ENCODE measurements around the gene SMAP1. TPM values are rescaled to one million over a fixed set of nuclear protein-coding genes. Genes with fewer than 3 reads are reported as not detected.
A peak's percentile ranks its signal among the peaks of the same experiment; 100 is the strongest.

SMAP1 gene
- total and polyA plus RNA-seq, 2 donors, result 21.3 to 27.4 TPM

GRCh38 chr6:70638468-70638867 lies 29.2 kb upstream of the SMAP1 start:
- H3K36me3 ChIP-seq (ENCODE audit: control insufficient read depth in 2 of 2, insufficient read depth in 2 of 2, low read length in 1 of 2), result no peaks in the 10 kb centered on the region
- H3K4me3 ChIP-seq (ENCODE audit: low read length in 2 of 2), result no peak overlapping the region
- H3K27me3 ChIP-seq (ENCODE audit: control insufficient read depth in 2 of 2, insufficient read depth in 1 of 2, low read length in 1 of 2), result no peaks in the 10 kb centered on the region
- DNase-seq (ENCODE audit: low read depth in 6 of 9, low spot score in 9 of 9), result no peak
- WGBS, result 94% methylated on average over 1 of the region's 1 CpG
- no peak overlapping the region for H3K27ac ChIP-seq (ENCODE audit: low read depth in 1 of 2, low read length in 1 of 2)
- H3K9me3 ChIP-seq (ENCODE audit: control insufficient read depth in 2 of 2, insufficient read depth in 1 of 2, low read length in 1 of 2), result no peaks in the 10 kb centered on the region
- no peaks in the 10 kb centered on the region for H3K4me1 ChIP-seq (ENCODE audit: control insufficient read depth in 2 of 2, insufficient read depth in 2 of 2, low read length in 2 of 2)

GRCh38 chr6:70651326-70651905 lies 16.3 kb upstream of the SMAP1 start:
- no peaks in the 10 kb centered on the region for H3K27me3 ChIP-seq (ENCODE audit: control insufficient read depth in 2 of 2, insufficient read depth in 1 of 2, low read length in 1 of 2)
- 6% methylated on average over 3 of the region's 3 CpGs for WGBS
- DNase-seq (ENCODE audit: low read depth in 6 of 9, low spot score in 9 of 9), result peak in 6 of 9 donors; percentile 11 to 59 (median 36)
- no peaks in the 10 kb centered on the region for H3K36me3 ChIP-seq (ENCODE audit: control insufficient read depth in 2 of 2, insufficient read depth in 2 of 2, low read length in 1 of 2)
- no peak overlapping the region for H3K4me3 ChIP-seq (ENCODE audit: low read length in 2 of 2)
- peaks cover 7% of the 10 kb centered on the region in 2 donors for H3K4me1 ChIP-seq (ENCODE audit: control insufficient read depth in 2 of 2, insufficient read depth in 2 of 2, low read length in 2 of 2)
- no peak overlapping the region for H3K27ac ChIP-seq (ENCODE audit: low read depth in 1 of 2, low read length in 1 of 2)
- no peaks in the 10 kb centered on the region for H3K9me3 ChIP-seq (ENCODE audit: control insufficient read depth in 2 of 2, insufficient read depth in 1 of 2, low read length in 1 of 2)

GRCh38 chr6:70652216-70652615 lies 15.5 kb upstream of the SMAP1 start:
- Histone ChIP-seq H3K36me3 (ENCODE audit: control insufficient read depth in 2 of 2, insufficient read depth in 2 of 2, low read length in 1 of 2) (no peaks in the 10 kb centered on the region), H3K27ac (ENCODE audit: low read depth in 1 of 2, low read length in 1 of 2) (no peak overlapping the region), H3K9me3 (ENCODE audit: control insufficient read depth in 2 of 2, insufficient read depth in 1 of 2, low read length in 1 of 2) (no peaks in the 10 kb centered on the region), H3K27me3 (ENCODE audit: control insufficient read depth in 2 of 2, insufficient read depth in 1 of 2, low read length in 1 of 2) (no peaks in the 10 kb centered on the region), H3K4me1 (ENCODE audit: control insufficient read depth in 2 of 2, insufficient read depth in 2 of 2, low read length in 2 of 2) (peaks cover 7% of the 10 kb centered on the region in 2 donors), H3K4me3 (ENCODE audit: low read length in 2 of 2) (no peak overlapping the region)
- 98% methylated on average over 1 of the region's 1 CpG for WGBS
- DNase-seq (ENCODE audit: low read depth in 6 of 9, low spot score in 9 of 9), result no peak

GRCh38 chr6:70657706-70658105 lies 10.0 kb upstream of the SMAP1 start:
- Histone ChIP-seq H3K9me3 (ENCODE audit: control insufficient read depth in 2 of 2, insufficient read depth in 1 of 2, low read length in 1 of 2) (no peaks in the 10 kb centered on the region), H3K36me3 (ENCODE audit: control insufficient read depth in 2 of 2, insufficient read depth in 2 of 2, low read length in 1 of 2) (no peaks in the 10 kb centered on the region), H3K4me3 (ENCODE audit: low read length in 2 of 2) (no peak overlapping the region), H3K27me3 (ENCODE audit: control insufficient read depth in 2 of 2, insufficient read depth in 1 of 2, low read length in 1 of 2) (no peaks in the 10 kb centered on the region), H3K4me1 (ENCODE audit: control insufficient read depth in 2 of 2, insufficient read depth in 2 of 2, low read length in 2 of 2) (no peaks in the 10 kb centered on the region), H3K27ac (ENCODE audit: low read depth in 1 of 2, low read length in 1 of 2) (no peak overlapping the region)
- no peak for DNase-seq (ENCODE audit: low read depth in 6 of 9, low spot score in 9 of 9)
- WGBS, result 87% methylated on average over 3 of the region's 3 CpGs

- H3K27ac ChIP-seq (ENCODE audit: low read depth in 1 of 2, low read length in 1 of 2), result no peak overlapping the region
- WGBS, result 95% methylated on average over 6 of the region's 6 CpGs
These were observed 3.7 kb upstream of the SMAP1 start for GRCh38 chr6:70663881-70664466.

GRCh38 chr6:70666706-70667105 lies 977 bp upstream of the SMAP1 start:
- H3K27me3 ChIP-seq (ENCODE audit: control insufficient read depth in 2 of 2, insufficient read depth in 1 of 2, low read length in 1 of 2), result no peaks in the 10 kb centered on the region
- DNase-seq (ENCODE audit: low read depth in 6 of 9, low spot score in 9 of 9), result no peak
- H3K36me3 ChIP-seq (ENCODE audit: control insufficient read depth in 2 of 2, insufficient read depth in 2 of 2, low read length in 1 of 2), result no peaks in the 10 kb centered on the region
- H3K27ac ChIP-seq (ENCODE audit: low read depth in 1 of 2, low read length in 1 of 2), result no peak overlapping the region
- no peaks in the 10 kb centered on the region for H3K9me3 ChIP-seq (ENCODE audit: control insufficient read depth in 2 of 2, insufficient read depth in 1 of 2, low read length in 1 of 2)
- H3K4me1 ChIP-seq (ENCODE audit: control insufficient read depth in 2 of 2, insufficient read depth in 2 of 2, low read length in 2 of 2), result peaks cover 8 to 11% of the 10 kb centered on the region in 2 donors
- no peak overlapping the region for H3K4me3 ChIP-seq (ENCODE audit: low read length in 2 of 2)
- WGBS, result 96% methylated on average over 6 of the region's 6 CpGs

More at GRCh38 chr6:70663881-70664466, 3.7 kb upstream of the SMAP1 start:
- Histone ChIP-seq H3K36me3 (ENCODE audit: control insufficient read depth in 2 of 2, insufficient read depth in 2 of 2, low read length in 1 of 2) (no peaks in the 10 kb centered on the region), H3K4me3 (ENCODE audit: low read length in 2 of 2) (no peak overlapping the region), H3K9me3 (ENCODE audit: control insufficient read depth in 2 of 2, insufficient read depth in 1 of 2, low read length in 1 of 2) (no peaks in the 10 kb centered on the region), H3K4me1 (ENCODE audit: control insufficient read depth in 2 of 2, insufficient read depth in 2 of 2, low read length in 2 of 2) (peaks cover 8 to 11% of the 10 kb centered on the region in 2 donors), H3K27me3 (ENCODE audit: control insufficient read depth in 2 of 2, insufficient read depth in 1 of 2, low read length in 1 of 2) (no peaks in the 10 kb centered on the region)
- no peak for DNase-seq (ENCODE audit: low read depth in 6 of 9, low spot score in 9 of 9)

GRCh38 chr6:70667256-70667710 lies 400 bp upstream of the SMAP1 start:
- Histone ChIP-seq H3K36me3 (ENCODE audit: control insufficient read depth in 2 of 2, insufficient read depth in 2 of 2, low read length in 1 of 2) (no peaks in the 10 kb centered on the region), H3K4me3 (ENCODE audit: low read length in 2 of 2) (peak overlapping the region; percentile 74 to 87), H3K4me1 (ENCODE audit: control insufficient read depth in 2 of 2, insufficient read depth in 2 of 2, low read length in 2 of 2) (peaks cover 8 to 11% of the 10 kb centered on the region in 2 donors), H3K9me3 (ENCODE audit: control insufficient read depth in 2 of 2, insufficient read depth in 1 of 2, low read length in 1 of 2) (no peaks in the 10 kb centered on the region), H3K27ac (ENCODE audit: low read depth in 1 of 2, low read length in 1 of 2) (peak overlapping the region; percentile 81 to 94), H3K27me3 (ENCODE audit: control insufficient read depth in 2 of 2, insufficient read depth in 1 of 2, low read length in 1 of 2) (no peaks in the 10 kb centered on the region)
- peak in 2 of 9 donors; percentile 63 to 65 for DNase-seq (ENCODE audit: low read depth in 6 of 9, low spot score in 9 of 9)
- 18% methylated on average over 15 of the region's 15 CpGs for WGBS

- H3K27ac ChIP-seq (ENCODE audit: low read depth in 1 of 2, low read length in 1 of 2), result peak overlapping the region; percentile 2 to 94
- no peaks in the 10 kb centered on the region for H3K9me3 ChIP-seq (ENCODE audit: control insufficient read depth in 2 of 2, insufficient read depth in 1 of 2, low read length in 1 of 2)
- no peaks in the 10 kb centered on the region for H3K36me3 ChIP-seq (ENCODE audit: control insufficient read depth in 2 of 2, insufficient read depth in 2 of 2, low read length in 1 of 2)
- H3K4me1 ChIP-seq (ENCODE audit: control insufficient read depth in 2 of 2, insufficient read depth in 2 of 2, low read length in 2 of 2), result peaks cover 8 to 11% of the 10 kb centered on the region in 2 donors
- 3% methylated on average over 8 of the region's 8 CpGs for WGBS
- no peaks in the 10 kb centered on the region for H3K27me3 ChIP-seq (ENCODE audit: control insufficient read depth in 2 of 2, insufficient read depth in 1 of 2, low read length in 1 of 2)
- peak overlapping the region; percentile 74 to 87 for H3K4me3 ChIP-seq (ENCODE audit: low read length in 2 of 2)
- peak in 1 of 9 donors; percentile 18 for DNase-seq (ENCODE audit: low read depth in 6 of 9, low spot score in 9 of 9)
These were observed 773 bp downstream of the SMAP1 start for GRCh38 chr6:70668499-70668812.

- no peak for DNase-seq (ENCODE audit: low read depth in 6 of 9, low spot score in 9 of 9)
- H3K4me3 ChIP-seq (ENCODE audit: low read length in 2 of 2), result peak overlapping the region in 1 of 2 donors; percentile 74
- H3K9me3 ChIP-seq (ENCODE audit: control insufficient read depth in 2 of 2, insufficient read depth in 1 of 2, low read length in 1 of 2), result no peaks in the 10 kb centered on the region
- H3K27me3 ChIP-seq (ENCODE audit: control insufficient read depth in 2 of 2, insufficient read depth in 1 of 2, low read length in 1 of 2), result no peaks in the 10 kb centered on the region
- WGBS, result 76% methylated on average over 4 of the region's 4 CpGs
- H3K36me3 ChIP-seq (ENCODE audit: control insufficient read depth in 2 of 2, insufficient read depth in 2 of 2, low read length in 1 of 2), result no peaks in the 10 kb centered on the region
- H3K27ac ChIP-seq (ENCODE audit: low read depth in 1 of 2, low read length in 1 of 2), result no peak overlapping the region
- H3K4me1 ChIP-seq (ENCODE audit: control insufficient read depth in 2 of 2, insufficient read depth in 2 of 2, low read length in 2 of 2), result peaks cover 8 to 11% of the 10 kb centered on the region in 2 donors
These were observed 1.4 kb downstream of the SMAP1 start for GRCh38 chr6:70669133-70669532.
